GM23338 (cell line): ENCODE data around the gene NUDC. TPM values are rescaled to one million over a fixed set of nuclear protein-coding genes. Genes with fewer than 3 reads are reported as not detected.

Source experiments
- ATAC-seq: fragments of 200-7000 bp; cut with Tn5 transposase; 3 replicates; pipeline ENCODE4 v1.9.1; 2020
- DNase-seq: peaks from one replicate; pipeline ENCODE4 v3.0.0-alpha.2; 2015; ENCODE audit warnings: low spot score
- H2AFZ ChIP-seq: fragments of 200-600 bp; sonication (generic); 2 replicates; pipeline ENCODE4 v1.8.0; 2016; ENCODE audit warnings: antibody characterized with exemption, mild to moderate bottlenecking, moderate library complexity
- H3F3A ChIP-seq: fragments of 200-600 bp; sonication (generic); replicated peaks from 2 replicates; pipeline ENCODE4 v1.8.0; 2017; ENCODE audit warnings: antibody characterized with exemption, mixed run types, low read depth
- H3K27ac ChIP-seq: fragments of 200-600 bp; sonication (generic); 2 replicates; pipeline ENCODE4 v1.6.1; 2016; ENCODE audit warnings: low read depth
- H3K27me3 ChIP-seq: fragments of 200-600 bp; sonication (generic); 2 replicates; pipeline ENCODE4 v1.8.0; 2016; ENCODE audit warnings: mild to moderate bottlenecking, mixed run types, moderate library complexity; ENCODE audit not compliant: insufficient read depth
- H3K36me3 ChIP-seq: fragments of 200-600 bp; sonication (generic); 2 replicates; pipeline ENCODE4 v1.8.0; 2016; ENCODE audit warnings: mild to moderate bottlenecking; ENCODE audit not compliant: insufficient read depth
- H3K4me1 ChIP-seq: fragments of 200-600 bp; sonication (generic); 2 replicates; pipeline ENCODE4 v1.8.0; 2016; ENCODE audit warnings: mild to moderate bottlenecking, moderate library complexity; ENCODE audit not compliant: insufficient read depth
- H3K4me2 ChIP-seq: fragments of 200-600 bp; sonication (generic); 2 replicates; pipeline ENCODE4 v1.7.1; 2017; ENCODE audit warnings: mixed run types
- H3K4me3 ChIP-seq: fragments of 200-600 bp; sonication (generic); 2 replicates; pipeline ENCODE4 v1.6.1; 2016; ENCODE audit warnings: mixed run types
- H3K79me2 ChIP-seq: fragments of 200-600 bp; sonication (generic); replicated peaks from 2 replicates; pipeline ENCODE4 v1.8.0; 2017; ENCODE audit warnings: mild to moderate bottlenecking; ENCODE audit not compliant: insufficient read depth
- H3K9me2 ChIP-seq: fragments of 200-600 bp; sonication (generic); 2 replicates; pipeline ENCODE4 v1.8.0; 2017; ENCODE audit not compliant: insufficient read depth
- H4K20me1 ChIP-seq: fragments of 200-600 bp; sonication (generic); replicated peaks from 2 replicates; pipeline ENCODE4 v1.8.0; 2017; ENCODE audit warnings: mild to moderate bottlenecking; ENCODE audit not compliant: insufficient read depth
- H3K27ac Mint-ChIP-seq: 2 replicates; pipeline ENCODE4 v1.8.0; 2020; ENCODE audit warnings: inconsistent platforms, mild to moderate bottlenecking, moderate library complexity, mixed read lengths
- H3K27me3 Mint-ChIP-seq: 3 replicates; pipeline ENCODE4 v1.8.0; 2022; ENCODE audit warnings: low read depth, mild to moderate bottlenecking, moderate library complexity, mixed read lengths, inconsistent platforms; ENCODE audit not compliant: insufficient read depth, poor library complexity
- H3K36me3 Mint-ChIP-seq: 3 replicates; pipeline ENCODE4 v1.8.0; 2021; ENCODE audit warnings: low read depth, mild to moderate bottlenecking, inconsistent platforms, moderate library complexity, mixed read lengths
- H3K4me1 Mint-ChIP-seq: 3 replicates; pipeline ENCODE4 v1.8.0; 2020; ENCODE audit warnings: mild to moderate bottlenecking, inconsistent platforms, mixed read lengths
- H3K4me3 Mint-ChIP-seq: 3 replicates; pipeline ENCODE4 v1.8.0; 2021; ENCODE audit warnings: moderate library complexity, mild to moderate bottlenecking, inconsistent platforms, mixed read lengths
- H3K9me3 Mint-ChIP-seq: 3 replicates; pipeline ENCODE4 v1.8.0; 2020; ENCODE audit warnings: moderate library complexity, mild to moderate bottlenecking, inconsistent platforms, mixed read lengths
- CTCF ChIP-seq, 2 experiments: fragments of 200-600 bp in 1 of 2; sonication (generic) in 1 of 2; conservative IDR thresholded peaks; 2 replicates each; pipeline versions ENCODE4 v1.5.1 to v1.6.1; 2016 to 2017; ENCODE audit warnings: antibody characterized with exemption in 2 of 2, low read depth in 2 of 2, mild to moderate bottlenecking in 2 of 2, moderate library complexity in 1 of 2
- EZH2phosphoT487 ChIP-seq: fragments of 200-600 bp; sonication (generic); IDR thresholded peaks from one replicate; pipeline ENCODE4 v1.8.1; 2018; ENCODE audit warnings: antibody characterized with exemption; ENCODE audit not compliant: unreplicated experiment
- JUNB ChIP-seq: IDR thresholded peaks from one replicate; pipeline ENCODE4 v1.6.1; 2016; ENCODE audit warnings: antibody characterized with exemption; ENCODE audit not compliant: unreplicated experiment
- NANOG ChIP-seq: IDR thresholded peaks from 2 replicates; pipeline ENCODE4 v1.6.1; 2016; ENCODE audit warnings: antibody characterized with exemption, borderline replicate concordance
- REST ChIP-seq: IDR thresholded peaks from one replicate; pipeline ENCODE4 v1.6.1; 2018; ENCODE audit warnings: antibody characterized with exemption; ENCODE audit not compliant: unreplicated experiment
- STAT1 ChIP-seq: IDR thresholded peaks from one replicate; pipeline ENCODE4 v1.6.1; 2016; ENCODE audit warnings: antibody characterized with exemption; ENCODE audit not compliant: unreplicated experiment
- ZNF114 ChIP-seq: fragments of 250-450 bp; sonication (Bioruptor Pico); IDR thresholded peaks from 2 replicates; pipeline ENCODE4 v1.5.0; 2020; ENCODE audit warnings: mild to moderate bottlenecking, moderate library complexity
- ZNF462 ChIP-seq: fragments of 250-450 bp; sonication (Bioruptor Pico); IDR thresholded peaks from 2 replicates; pipeline ENCODE4 v1.5.0; 2020; ENCODE audit warnings: mild to moderate bottlenecking, moderate library complexity
- polyA plus RNA-seq: library from polyadenylated mRNA; unstranded; fragments of >200 nt; fragmentation: Nextera tagmentation; extraction: Ambion mirVana; gene quantifications from 2 replicates; pipeline ENCODE4 v1.2.1, GENCODE V29; 2016
- total RNA-seq: library from RNA; depleted of rRNA; stranded (reverse); fragments of >200 nt; shearing (Covaris generic); gene quantifications from 2 replicates; pipeline ENCODE4 v1.2.3, GENCODE V29; 2014

The NUDC gene
- total and polyA plus RNA-seq, 2 experiments from 2014 or later: 96.2 to 224 TPM

- Mint-ChIP-seq H3K27me3 (peaks cover 8% of the 10 kb centered on the region), H3K27ac (no peak overlapping the region), H3K4me1 (no peaks in the 10 kb centered on the region), H3K9me3 (no peaks in the 10 kb centered on the region), H3K4me3 (no peak overlapping the region), H3K36me3 (peaks cover 76% of the 10 kb centered on the region)
- Histone ChIP-seq H3K4me3 (no peak overlapping the region), H3F3A (peaks cover 18% of the 10 kb centered on the region; the same call in 1 of the 2 replicates), H4K20me1 (peaks cover 3% of the 10 kb centered on the region), H3K36me3 (peaks cover 35% of the 10 kb centered on the region), H3K9me2 (no peaks in the 10 kb centered on the region), H3K27me3 (no peaks in the 10 kb centered on the region), H3K79me2 (peaks cover 6% of the 10 kb centered on the region), H3K27ac (no peak overlapping the region), H3K4me1 (0 out of 2 replicates have a peak, but pooled peaks cover 2% of the 10 kb centered on the region), H3K4me2 (no peak overlapping the region), H2AFZ (no peak overlapping the region)
- TF ChIP-seq CTCF (conservative IDR thresholded peaks at IDR 0.05; ENCODE audit: low read depth in 2 of 2) (no peak), REST (no peak)
- DNase-seq (no peak), ATAC-seq (no peak)
Measured at GRCh38 chr1:26942656-26943055, 21.1 kb downstream of the NUDC start.

- Histone ChIP-seq H3K4me3 (no peak overlapping the region), H3K4me1 (no peaks in the 10 kb centered on the region), H3K36me3 (peaks cover 35% of the 10 kb centered on the region), H3K9me2 (no peaks in the 10 kb centered on the region), H3K4me2 (no peak overlapping the region), H3K79me2 (no peaks in the 10 kb centered on the region; the same call in none of the 2 replicates), H2AFZ (no peak overlapping the region), H3K27me3 (no peaks in the 10 kb centered on the region), H3F3A (peaks cover 28% of the 10 kb centered on the region), H4K20me1 (peaks cover 8% of the 10 kb centered on the region), H3K27ac (no peak overlapping the region)
- Mint-ChIP-seq H3K36me3 (peaks cover 70% of the 10 kb centered on the region), H3K27ac (no peak overlapping the region), H3K4me1 (no peaks in the 10 kb centered on the region), H3K4me3 (no peak overlapping the region), H3K27me3 (peaks cover 12% of the 10 kb centered on the region), H3K9me3 (no peaks in the 10 kb centered on the region)
- DNase-seq (no peak), ATAC-seq (no peak)
- TF ChIP-seq STAT1: no peak
- no peak for TF ChIP-seq EZH2phosphoT487
- no peak for TF ChIP-seq JUNB
- TF ChIP-seq ZNF114: no peak
- TF ChIP-seq ZNF462 (CRISPR knock-in tag): no peak
- TF ChIP-seq NANOG: no peak
Measured at GRCh38 chr1:26945138-26945537, 23.6 kb downstream of the NUDC start.
